SIG-M5 treated with dmso at 0.1 percent for 504 hours (cell line): ENCODE data around the gene TREML4.
A peak's percentile ranks its signal among the peaks of the same experiment; 100 is the strongest.
"Not testable (repeated sequence)": the region's sequence is repeated elsewhere in the genome, so short reads cannot be mapped to it uniquely, and the experiment has no call there.

ENCODE experiments used
- DNase-seq: peaks from one replicate; lab custom pipeline; 2025; ENCODE audit not compliant: unreplicated experiment; lab: John Stamatoyannopoulos, UW

The TREML4 gene

DNA sequence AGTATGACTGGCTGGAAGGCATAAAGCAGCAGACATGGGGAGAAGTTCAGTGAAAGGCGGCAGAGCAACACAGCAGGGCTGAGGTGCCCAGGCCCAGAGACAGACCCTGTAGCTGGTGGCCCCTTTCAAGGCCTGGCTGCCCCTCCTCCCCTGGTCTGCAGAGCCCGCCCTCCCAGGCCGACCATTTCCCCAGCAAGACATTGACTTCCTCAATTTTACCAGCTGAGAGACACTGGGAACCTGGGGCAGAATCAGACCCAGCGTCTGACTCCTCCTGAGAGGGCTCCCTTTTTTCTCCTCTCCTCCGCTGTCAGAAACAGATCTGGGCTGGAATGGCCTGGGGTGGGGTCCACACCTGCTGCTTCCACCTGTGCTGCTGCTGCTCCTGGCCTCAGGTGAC is at the start of gene TREML4:
Gene TREML4, plus strand, starts transcription at position 254 of the 400 bp plus-strand sequence. Its CDS starts 79 bp downstream, at position 333.
- no peak for DNase-seq

- no peak for DNase-seq
Observed at GRCh38 chr6:41179163-41179562, 49.0 kb upstream of the TREML4 start.

GRCh38 chr6:41181566-41181965 is 46.6 kb upstream of the TREML4 start:
- DNase-seq, result no peak

- DNase-seq, result peak; percentile 91
Observed at GRCh38 chr6:41182069-41183034, 45.8 kb upstream of the TREML4 start.

GRCh38 chr6:41184761-41185160 is 43.4 kb upstream of the TREML4 start:
- DNase-seq, result no peak

GRCh38 chr6:41186031-41186562 is 42.1 kb upstream of the TREML4 start:
- DNase-seq, result no peak

DNA sequence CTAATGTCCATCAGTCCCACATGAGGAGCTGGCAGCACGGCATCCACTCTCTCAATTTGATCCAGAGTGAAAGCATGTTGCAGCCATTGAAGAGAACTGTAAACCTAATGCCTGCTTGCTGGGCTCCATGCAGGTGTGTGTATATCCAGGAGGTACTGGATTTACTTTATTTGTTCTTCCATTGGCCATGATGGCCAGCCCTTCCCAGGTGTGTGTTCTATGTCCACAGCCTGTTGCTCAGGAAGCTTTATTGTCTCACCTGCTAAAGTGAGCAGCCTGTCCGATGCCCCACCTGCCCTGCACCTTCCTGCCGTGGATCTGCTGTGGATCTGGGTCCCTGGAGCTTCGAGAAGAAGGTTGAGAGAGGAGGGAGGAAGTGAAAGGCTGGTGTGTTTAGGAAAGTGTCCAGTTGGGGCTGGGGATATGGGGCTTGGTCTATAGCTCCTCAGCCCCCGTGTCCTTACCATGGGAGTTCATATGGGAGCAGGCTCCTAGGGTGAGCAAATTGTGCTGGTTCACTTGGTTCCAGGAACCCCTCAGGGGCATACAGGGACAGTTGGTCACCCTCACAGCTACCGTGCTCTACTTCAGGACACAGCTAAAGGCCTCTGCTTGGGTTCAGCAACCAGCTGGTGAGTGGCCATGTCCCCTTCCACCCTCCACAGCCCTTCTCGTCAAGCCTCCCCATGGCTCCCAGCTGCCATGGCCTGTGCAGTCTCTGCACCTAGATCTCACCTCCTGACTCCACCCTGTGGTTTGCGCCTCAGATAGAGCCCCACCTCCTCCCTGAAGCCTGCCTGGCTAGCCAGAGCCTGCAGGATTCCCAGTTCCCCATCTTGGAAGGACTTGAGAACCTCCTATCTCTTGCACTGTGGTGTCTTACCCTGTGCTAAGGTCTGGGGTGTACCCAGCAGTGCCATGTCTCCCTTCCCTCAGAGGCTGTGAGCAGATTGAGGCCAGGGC is 39.9 kb upstream of the TREML4 start:
- no peak for DNase-seq

GRCh38 chr6:41189046-41189445 is 39.1 kb upstream of the TREML4 start:
- not testable (repeated sequence) for DNase-seq

DNA sequence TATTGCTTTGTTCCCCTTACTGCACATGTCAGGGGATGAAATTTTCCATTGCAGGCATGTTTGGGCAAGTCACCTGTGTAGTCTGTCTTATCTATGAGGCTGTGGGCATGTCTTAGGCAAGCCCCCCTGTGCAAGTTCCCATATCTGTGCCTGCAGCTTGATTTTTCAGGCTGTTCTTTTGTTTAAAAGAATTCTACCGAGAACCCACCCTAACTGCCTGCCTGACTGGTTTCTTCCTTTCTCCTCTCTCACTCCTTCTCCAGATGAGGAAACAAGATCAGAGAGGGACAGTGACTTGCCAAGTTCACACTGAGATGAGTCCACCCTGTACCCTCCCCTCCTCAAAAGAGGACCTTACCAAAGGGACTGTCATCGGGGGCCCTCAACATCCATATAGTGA is 38.2 kb upstream of the TREML4 start:
- no peak for DNase-seq

DNA sequence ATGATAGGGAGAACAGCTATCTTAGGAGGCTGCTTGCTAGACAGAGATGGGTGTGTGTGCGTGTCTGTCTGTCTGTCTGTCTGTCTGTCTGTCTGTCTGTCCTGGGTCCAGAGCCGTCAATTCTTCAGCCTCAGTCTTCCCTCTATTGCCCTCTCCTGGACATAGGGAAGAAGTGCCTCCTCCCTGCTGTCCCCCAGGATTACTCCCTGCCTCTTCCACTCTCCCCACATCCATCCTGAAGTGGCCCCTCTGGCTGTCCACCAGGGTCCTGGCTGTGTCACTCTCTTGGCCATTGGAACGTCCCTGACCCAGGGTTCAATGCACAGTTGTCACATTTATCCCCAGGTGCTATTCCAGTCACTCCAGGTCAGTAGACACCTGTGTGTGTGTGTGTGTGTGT is 37.4 kb upstream of the TREML4 start:
- no peak for DNase-seq

DNA sequence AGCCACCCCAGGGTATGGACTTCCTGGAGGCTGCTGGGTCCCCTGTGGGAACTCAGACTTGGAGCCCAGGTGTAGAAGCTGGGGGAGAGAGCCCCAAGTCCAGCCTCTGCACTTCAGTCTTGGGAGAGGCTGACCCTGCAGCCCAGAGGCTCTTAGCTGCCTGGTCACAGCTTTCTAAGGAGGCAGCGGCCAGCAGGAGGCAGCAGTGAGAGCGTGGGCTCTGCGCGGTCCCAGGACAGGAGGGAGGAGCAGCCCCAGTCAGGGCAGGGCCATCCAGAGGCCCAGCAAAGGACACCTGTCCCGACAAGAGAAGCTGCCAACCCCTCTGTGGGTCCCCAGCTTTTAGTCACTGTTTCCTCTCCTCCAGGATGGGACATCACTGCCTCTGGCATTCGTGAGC is 36.6 kb upstream of the TREML4 start:
- no peak for DNase-seq

DNA sequence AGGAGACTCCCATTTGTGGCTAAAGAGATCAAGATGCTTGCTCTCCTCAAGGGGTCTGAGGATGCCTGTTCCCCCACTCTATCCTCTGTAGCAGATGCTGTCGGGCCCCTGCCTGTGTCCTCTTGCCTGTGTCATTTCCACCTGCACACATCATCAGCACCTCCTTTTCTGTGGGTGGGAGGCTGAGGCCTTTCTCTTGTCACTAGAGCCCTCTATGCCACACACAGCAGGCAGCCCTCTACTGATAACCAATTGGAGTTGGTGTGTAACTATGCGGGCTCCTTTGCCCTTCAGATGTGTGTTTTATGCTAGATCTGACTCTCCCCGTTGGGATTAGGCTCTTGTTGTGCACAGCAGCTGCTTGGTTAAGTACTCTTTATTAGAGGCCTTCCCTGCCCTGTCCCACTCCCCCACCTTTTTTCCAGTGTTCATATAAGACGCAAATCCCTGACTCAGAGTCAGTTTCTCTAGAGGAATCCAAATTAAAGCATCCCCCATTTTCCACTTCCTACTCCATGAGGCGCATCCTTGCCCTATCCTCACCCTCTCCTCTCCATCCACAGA is 34.9 kb upstream of the TREML4 start:
- DNase-seq, result no peak

DNA sequence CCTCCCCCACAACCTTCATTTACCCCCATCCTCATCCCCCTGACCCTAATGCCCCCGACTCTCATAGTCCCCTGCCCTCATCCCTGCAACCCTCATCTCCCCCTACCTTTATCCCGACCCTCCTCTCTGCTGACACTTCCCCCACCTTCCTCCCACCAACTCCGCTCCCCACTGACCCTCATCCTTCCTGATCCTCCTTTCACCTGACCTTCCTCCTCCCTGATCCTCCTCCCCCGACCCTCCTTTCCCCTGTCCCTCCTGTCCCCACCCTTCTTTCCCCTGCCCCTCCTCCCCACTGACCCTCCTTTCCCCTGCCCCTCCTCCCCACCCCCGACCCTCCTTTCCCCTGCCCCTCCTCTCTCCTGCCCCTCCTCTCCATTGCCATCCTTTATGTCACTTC is 34.3 kb upstream of the TREML4 start:
- DNase-seq, result no peak

DNA sequence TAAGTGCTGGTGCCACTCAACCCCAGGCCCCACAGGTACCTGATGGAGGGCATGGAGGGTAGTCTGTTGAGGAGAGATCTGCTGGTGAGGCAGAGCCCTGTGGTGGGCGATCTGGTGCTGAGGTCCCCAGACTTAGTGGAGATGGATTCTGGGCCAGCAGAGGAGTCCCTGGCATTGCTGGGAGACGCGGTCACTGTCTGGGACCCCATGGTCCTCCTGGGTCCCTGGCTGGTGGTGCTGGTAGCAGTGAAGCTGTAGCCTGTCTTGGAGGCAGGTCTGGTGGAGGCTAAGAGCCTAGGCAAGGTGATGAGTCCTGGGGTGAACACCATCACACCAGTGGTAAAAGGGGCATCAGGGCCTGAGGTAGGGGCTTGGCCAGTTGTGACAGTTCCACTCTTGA is 33.8 kb upstream of the TREML4 start:
- DNase-seq, result no peak

GRCh38 chr6:41197234-41197633 is 30.9 kb upstream of the TREML4 start:
- no peak for DNase-seq

- peak; percentile 1 for DNase-seq
Observed at GRCh38 chr6:41199552-41200246, 28.4 kb upstream of the TREML4 start.

GRCh38 chr6:41200296-41200900 is 27.8 kb upstream of the TREML4 start:
- DNase-seq, result peak; percentile 90

DNA sequence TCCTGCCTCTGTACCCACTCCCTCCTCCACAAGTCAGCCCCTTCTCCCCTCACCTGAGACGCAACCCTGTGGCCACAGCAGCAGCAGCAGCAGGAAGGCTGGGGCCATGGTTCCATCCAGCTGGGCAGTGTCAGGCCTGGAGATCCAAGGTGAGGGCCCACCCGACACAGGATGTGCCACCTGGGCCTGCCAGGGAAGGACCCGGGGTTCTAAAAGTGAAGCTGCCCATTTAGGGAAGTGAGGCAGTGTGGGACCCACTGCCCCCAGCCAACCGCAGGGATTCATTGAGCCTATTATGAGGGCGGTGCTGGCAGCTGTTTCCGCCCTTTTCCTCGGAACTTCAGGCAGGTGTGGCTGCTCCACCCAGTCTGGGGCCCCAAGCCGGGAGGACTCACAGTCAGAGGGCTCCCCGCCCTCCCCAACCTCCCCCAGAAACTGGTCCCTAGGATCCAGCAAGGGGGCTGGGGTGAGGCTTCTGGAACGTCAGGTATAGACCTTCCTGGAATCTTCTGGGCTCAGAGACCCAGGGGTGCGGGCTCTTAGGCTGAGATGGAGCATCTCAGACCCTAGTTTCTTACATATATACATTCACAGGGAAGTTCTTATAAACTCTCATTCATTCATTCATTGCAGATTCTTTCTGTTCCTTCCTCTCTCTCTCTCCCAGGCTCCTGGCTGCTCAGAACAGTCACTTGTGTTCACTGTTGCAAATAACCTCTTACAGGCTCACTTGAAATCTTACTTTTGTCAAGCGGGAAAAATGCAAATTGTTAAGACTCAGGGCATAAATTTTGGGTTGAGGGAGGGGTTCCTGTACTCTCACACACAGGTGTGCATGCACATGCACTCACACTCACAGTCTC is 27.0 kb upstream of the TREML4 start, which contains the start of gene TREML2:
Gene TREML2, minus strand, starts transcription at position 249 of the 863 bp plus-strand sequence. Its CDS starts 141 bp downstream, at position 108.
- peak; percentile 58 for DNase-seq

- DNase-seq, result no peak
Observed at GRCh38 chr6:41201764-41202173, 26.4 kb upstream of the TREML4 start.
